ENCODE results near the gene ASIC3. TPM values are rescaled to one million over a fixed set of nuclear protein-coding genes. Genes with fewer than 3 reads are reported as not detected.

ASIC3 gene
- polyA plus RNA-seq, 1 donor (not counting 4 experiments of a cell fraction or from before 2014, with no cell fraction given): 0.35 TPM

GRCh38 chr7:151035026-151035717 lies 13.2 kb upstream of the ASIC3 start:
- no peak overlapping the region for H2AFZ ChIP-seq (ENCODE audit: control insufficient read depth, low read length)
- dilution Hi-C loops (cut with MboI; ENCODE audit: extremely low pct_ligation_motif_present, low sequenced_read_pairs): no loop called here
- H3K79me2 ChIP-seq (ENCODE audit: control insufficient read depth, insufficient read depth, low read length): peaks cover 3% of the 10 kb centered on the region
- no peak for TF ChIP-seq CTCF (optimal IDR thresholded peaks at IDR 0.05 in 1 of 3, IDR thresholded peaks at IDR 0.05 in 1 of 3, conservative IDR thresholded peaks at IDR 0.05 in 1 of 3; ENCODE audit: extremely low read depth in 1 of 3, insufficient read depth in 2 of 3, low read length in 3 of 3)
- TF ChIP-seq EZH2 (IDR thresholded peaks at IDR 0.05; ENCODE audit: low read length): no peak
- peaks cover 26 to 37% of the 10 kb centered on the region in 2 experiments for H3K36me3 ChIP-seq (ENCODE audit: control insufficient read depth in 2 of 2, extremely low read depth in 1 of 2, insufficient read depth in 2 of 2, low read length in 2 of 2)
- peaks cover 2% of the 10 kb centered on the region for H3K9me1 ChIP-seq (ENCODE audit: control insufficient read depth, extremely low read depth, insufficient read depth, low read length)
- no peaks in the 10 kb centered on the region for H4K20me1 ChIP-seq (ENCODE audit: control insufficient read depth, extremely low read depth, insufficient read depth, low read length)
- no peaks in the 10 kb centered on the region for H3K9me3 ChIP-seq (ENCODE audit: control insufficient read depth, low read depth, low read length)
- H3K4me3 ChIP-seq (ENCODE audit: control insufficient read depth in 2 of 3, extremely low read depth in 1 of 3, insufficient read depth in 2 of 3, low read depth in 1 of 3, low read length in 3 of 3): no peak overlapping the region
- peaks cover 8% of the 10 kb centered on the region for H3K4me1 ChIP-seq (ENCODE audit: control insufficient read depth, extremely low read depth, insufficient read depth, low read length)
- H3K4me2 ChIP-seq (ENCODE audit: control insufficient read depth, extremely low read depth, insufficient read depth, low read depth, low read length): no peak overlapping the region
- H3K27me3 ChIP-seq (ENCODE audit: control insufficient read depth, extremely low read depth, insufficient read depth, low read length): no peaks in the 10 kb centered on the region
- FAIRE-seq (no peak), DNase-seq (ENCODE audit: low read depth, low spot score) (no peak)
- H3K9ac ChIP-seq (ENCODE audit: control insufficient read depth, extremely low read depth, insufficient read depth, low read length): no peak overlapping the region
- H3K27ac ChIP-seq (ENCODE audit: control insufficient read depth, insufficient read depth, low read length): no peak overlapping the region

- Histone ChIP-seq H3K4me1 (ENCODE audit: control insufficient read depth, extremely low read depth, insufficient read depth, low read length) (peaks cover 8% of the 10 kb centered on the region), H3K36me3 (ENCODE audit: control insufficient read depth in 2 of 2, extremely low read depth in 1 of 2, insufficient read depth in 2 of 2, low read length in 2 of 2) (peaks cover 26 to 38% of the 10 kb centered on the region in 2 experiments)
Measured at GRCh38 chr7:151035902-151036301, 12.4 kb upstream of the ASIC3 start.

More at GRCh38 chr7:151035902-151036301, 12.4 kb upstream of the ASIC3 start:
- dilution Hi-C loops (cut with MboI; ENCODE audit: extremely low pct_ligation_motif_present, low sequenced_read_pairs): no loop called here
- Histone ChIP-seq H4K20me1 (ENCODE audit: control insufficient read depth, extremely low read depth, insufficient read depth, low read length) (no peaks in the 10 kb centered on the region), H2AFZ (ENCODE audit: control insufficient read depth, low read length) (no peak overlapping the region), H3K27me3 (ENCODE audit: control insufficient read depth, extremely low read depth, insufficient read depth, low read length) (no peaks in the 10 kb centered on the region), H3K79me2 (ENCODE audit: control insufficient read depth, insufficient read depth, low read length) (peaks cover 3% of the 10 kb centered on the region), H3K9me3 (ENCODE audit: control insufficient read depth, low read depth, low read length) (no peaks in the 10 kb centered on the region), H3K9me1 (ENCODE audit: control insufficient read depth, extremely low read depth, insufficient read depth, low read length) (peaks cover 2% of the 10 kb centered on the region), H3K4me3 (ENCODE audit: control insufficient read depth in 2 of 3, extremely low read depth in 1 of 3, insufficient read depth in 2 of 3, low read depth in 1 of 3, low read length in 3 of 3) (no peak overlapping the region), H3K4me2 (ENCODE audit: control insufficient read depth, extremely low read depth, insufficient read depth, low read depth, low read length) (no peak overlapping the region), H3K9ac (ENCODE audit: control insufficient read depth, extremely low read depth, insufficient read depth, low read length) (no peak overlapping the region), H3K27ac (ENCODE audit: control insufficient read depth, insufficient read depth, low read length) (no peak overlapping the region)
- DNase-seq (ENCODE audit: low read depth, low spot score) (no peak), FAIRE-seq (no peak)
- no peak for TF ChIP-seq EZH2 (IDR thresholded peaks at IDR 0.05; ENCODE audit: low read length)
- no peak for TF ChIP-seq CTCF (optimal IDR thresholded peaks at IDR 0.05 in 1 of 3, IDR thresholded peaks at IDR 0.05 in 1 of 3, conservative IDR thresholded peaks at IDR 0.05 in 1 of 3; ENCODE audit: extremely low read depth in 1 of 3, insufficient read depth in 2 of 3, low read length in 3 of 3)
